ENCODE measurements around the gene USP46.
A peak's percentile ranks its signal among the peaks of the same experiment; 100 is the strongest.

Gene USP46

GRCh38 chr4:52568351-52568750 lies 90.8 kb downstream of the USP46 start:
- DNase-seq: no peak

DNA sequence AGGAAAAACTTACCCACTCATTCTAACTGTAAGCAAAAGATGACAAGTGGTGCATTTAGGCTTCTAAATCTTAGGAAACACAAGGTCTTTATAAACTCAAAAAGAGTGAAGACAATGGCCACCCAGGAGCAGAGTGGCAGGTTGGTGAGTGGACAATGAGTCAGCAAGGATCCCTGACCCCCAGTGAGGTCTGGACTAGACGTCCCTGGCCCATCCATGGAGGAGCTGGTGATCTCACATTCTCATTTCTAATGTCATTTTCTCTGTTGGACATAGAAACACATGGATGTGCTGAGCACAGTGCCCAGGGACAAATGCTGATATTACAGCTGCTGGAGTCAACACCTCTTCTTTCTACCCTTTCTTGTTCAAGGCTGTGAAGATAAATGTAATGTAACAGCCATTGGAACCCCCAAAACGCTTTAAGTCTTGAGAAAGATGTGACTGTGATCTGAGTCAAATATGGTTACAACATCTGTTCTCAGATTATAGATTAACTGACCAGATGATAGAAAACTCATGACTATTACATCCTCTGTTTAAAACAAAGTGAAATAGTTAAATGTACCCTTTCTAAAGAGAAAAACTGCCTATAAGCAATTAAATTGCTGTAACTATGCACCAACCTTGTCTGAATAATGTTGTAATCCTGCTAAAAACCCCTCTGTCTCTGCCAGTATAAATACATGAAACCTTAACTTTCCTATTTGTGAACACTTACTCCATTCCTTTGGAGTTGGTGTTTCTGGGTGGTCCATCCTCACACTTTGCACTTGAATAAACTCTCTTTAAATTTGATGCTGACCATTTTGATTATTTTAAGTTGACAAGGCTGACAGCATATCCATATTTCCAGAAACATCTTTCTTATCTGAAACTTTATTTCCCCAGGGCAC lies 92.7 kb downstream of the USP46 start:
- no peak for DNase-seq

GRCh38 chr4:52560844-52561280 lies 98.2 kb downstream of the USP46 start:
- no peak for DNase-seq

DNA sequence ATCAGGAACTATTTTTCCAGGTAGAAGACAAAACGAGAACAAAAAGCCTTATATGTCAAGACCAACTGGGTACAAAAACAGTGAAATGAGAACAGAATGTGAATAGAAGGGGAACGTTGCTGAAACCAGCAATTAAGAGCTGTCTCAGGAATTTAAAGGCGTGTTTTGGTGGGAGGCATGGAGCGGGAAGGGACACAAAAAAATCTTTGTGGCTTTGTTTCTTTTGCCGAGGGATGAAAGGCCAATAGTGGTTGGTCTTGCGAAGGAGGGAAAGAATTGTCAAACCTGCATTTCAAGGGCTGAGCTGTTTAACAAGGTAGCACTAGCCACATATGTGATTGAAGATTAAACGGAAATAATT lies 103.8 kb downstream of the USP46 start:
- DNase-seq: no peak

DNA sequence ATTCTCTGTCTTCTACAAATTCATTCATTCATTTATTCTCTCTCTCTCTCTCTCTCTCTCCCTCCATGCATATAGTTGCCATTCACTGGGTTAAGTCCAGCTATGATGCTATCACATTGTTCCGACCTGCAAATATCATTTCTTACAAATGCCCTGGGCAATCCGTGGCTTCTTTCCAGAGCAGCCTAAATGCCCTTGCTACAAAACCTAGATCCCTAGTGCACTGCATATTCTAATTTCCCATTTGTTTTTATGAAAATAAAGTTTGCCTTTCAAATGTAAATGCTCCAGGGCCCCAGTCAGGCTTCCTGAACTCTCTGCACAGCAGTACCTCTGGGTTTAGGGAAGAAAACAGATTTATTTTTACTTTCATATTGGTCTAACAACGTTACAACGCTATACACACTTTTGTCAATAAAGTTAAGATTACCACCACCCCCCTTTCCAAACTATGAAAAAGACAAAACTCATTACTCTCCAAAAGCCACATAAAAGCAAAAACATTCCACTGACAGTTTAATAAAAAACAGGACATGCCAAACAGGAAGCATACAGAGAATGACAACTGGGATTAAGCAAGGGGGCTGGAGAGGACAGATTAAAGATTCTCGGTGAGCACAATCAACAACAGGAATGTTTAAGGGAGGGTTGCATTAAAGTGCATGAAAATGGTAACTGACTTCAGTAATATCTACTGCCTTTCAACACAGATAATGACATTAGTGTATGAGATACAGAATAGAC lies 104.3 kb downstream of the USP46 start:
- DNase-seq: no peak

DNA sequence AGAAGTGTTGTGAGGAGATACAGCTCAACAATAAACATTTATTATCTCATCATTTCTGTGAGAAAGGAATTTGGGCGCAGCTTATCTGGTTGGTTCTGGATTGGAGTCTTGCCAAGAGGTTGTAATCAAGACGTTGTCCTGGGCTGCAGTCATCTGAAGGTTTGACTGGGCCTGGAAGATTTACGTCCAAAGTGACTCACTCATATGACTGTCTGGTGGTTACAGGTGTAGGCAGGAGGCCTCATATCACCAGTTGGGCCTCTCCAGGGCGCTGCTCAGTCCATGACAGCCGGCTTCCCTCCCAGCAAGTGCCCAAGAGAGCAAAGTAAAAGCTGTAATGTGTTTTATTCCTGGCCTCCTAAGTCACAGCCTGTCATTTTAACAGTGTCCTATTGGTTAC lies 106.3 kb downstream of the USP46 start:
- no peak for DNase-seq

GRCh38 chr4:52551487-52551886 lies 107.6 kb downstream of the USP46 start:
- no peak for DNase-seq

GRCh38 chr4:52550186-52550585 lies 108.9 kb downstream of the USP46 start:
- no peak for DNase-seq

- DNase-seq: no peak
Measured at GRCh38 chr4:52548818-52549570, 110.1 kb downstream of the USP46 start.

- no peak for DNase-seq
Measured at GRCh38 chr4:52546449-52546848, 112.7 kb downstream of the USP46 start.

GRCh38 chr4:52545099-52546069 lies 113.7 kb downstream of the USP46 start:
- peak; percentile 36 for DNase-seq

Measured in activated gamma-delta T cell treated with Interleukin-2 at 50 U/mL for 16 hours (primary cell).